ENCODE measurements around the gene MICU2. TPM values are rescaled to one million over a fixed set of nuclear protein-coding genes. Genes with fewer than 3 reads are reported as not detected.

MICU2 gene
- total and polyA plus RNA-seq, 12 donors, result 46.7 to 65.5 (median 59.5) TPM

GRCh38 chr13:21458451-21458812 is 145.5 kb downstream of the MICU2 start:
- DNase-seq, result peak; percentile 23 to 35
- TF ChIP-seq, protein P1, sequence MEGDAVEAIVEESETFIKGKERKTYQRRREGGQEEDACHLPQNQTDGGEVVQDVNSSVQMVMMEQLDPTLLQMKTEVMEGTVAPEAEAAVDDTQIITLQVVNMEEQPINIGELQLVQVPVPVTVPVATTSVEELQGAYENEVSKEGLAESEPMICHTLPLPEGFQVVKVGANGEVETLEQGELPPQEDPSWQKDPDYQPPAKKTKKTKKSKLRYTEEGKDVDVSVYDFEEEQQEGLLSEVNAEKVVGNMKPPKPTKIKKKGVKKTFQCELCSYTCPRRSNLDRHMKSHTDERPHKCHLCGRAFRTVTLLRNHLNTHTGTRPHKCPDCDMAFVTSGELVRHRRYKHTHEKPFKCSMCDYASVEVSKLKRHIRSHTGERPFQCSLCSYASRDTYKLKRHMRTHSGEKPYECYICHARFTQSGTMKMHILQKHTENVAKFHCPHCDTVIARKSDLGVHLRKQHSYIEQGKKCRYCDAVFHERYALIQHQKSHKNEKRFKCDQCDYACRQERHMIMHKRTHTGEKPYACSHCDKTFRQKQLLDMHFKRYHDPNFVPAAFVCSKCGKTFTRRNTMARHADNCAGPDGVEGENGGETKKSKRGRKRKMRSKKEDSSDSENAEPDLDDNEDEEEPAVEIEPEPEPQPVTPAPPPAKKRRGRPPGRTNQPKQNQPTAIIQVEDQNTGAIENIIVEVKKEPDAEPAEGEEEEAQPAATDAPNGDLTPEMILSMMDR (IDR thresholded peaks at IDR 0.05), result no peak
- intact Hi-C loops (cut with DNase I), result loop anchor here in 4 of 10 donors (2.0 to 5.0 kb wide), 2 partner anchors 24 to 161 kb away; no protein-coding TSS in a partner anchor

GRCh38 chr13:21453387-21454081 is 150.4 kb downstream of the MICU2 start:
- H3K36me3 ChIP-seq, result no peaks in the 10 kb centered on the region
- TF ChIP-seq, protein P1 (IDR thresholded peaks at IDR 0.05), result no peak
- ATAC-seq (no peak), DNase-seq (no peak)
- 96 to 99% methylated on average over 6 of the region's 6 CpGs for WGBS, 2 donors
- peaks cover 4 to 80% (median 17%) of the 10 kb centered on the region in 9 donors for H3K4me1 ChIP-seq
- no peak overlapping the region for H3K4me3 ChIP-seq
- H3K27me3 ChIP-seq, result no peaks in the 10 kb centered on the region
- intact Hi-C loops (cut with DNase I), result no loop called here
- peaks cover 0 to 17% (median 6%) of the 10 kb centered on the region in 11 donors for H3K9me3 ChIP-seq
- peak overlapping the region in 1 of 10 donors; percentile 81 for H3K27ac ChIP-seq

More at GRCh38 chr13:21458451-21458812, 145.5 kb downstream of the MICU2 start:
- Histone ChIP-seq H3K4me1 (peaks cover 4 to 43% (median 17%) of the 10 kb centered on the region in 9 donors), H3K27me3 (no peaks in the 10 kb centered on the region), H3K27ac (peak overlapping the region; percentile 81 to 99 (median 94)), H3K36me3 (no peaks in the 10 kb centered on the region), H3K9me3 (peaks cover 0 to 5% (median 0%) of the 10 kb centered on the region in 11 donors), H3K4me3 (peak overlapping the region; percentile 72 to 100 (median 96))
- peak in 4 of 8 donors; percentile 34 to 59 (median 36) for ATAC-seq
- 0% methylated on average over 16 of the region's 16 CpGs for WGBS, 2 donors

GRCh38 chr13:21450936-21451335 is 153.0 kb downstream of the MICU2 start:
- Histone ChIP-seq H3K4me3 (no peak overlapping the region), H3K9me3 (peaks cover 0 to 17% (median 6%) of the 10 kb centered on the region in 11 donors), H3K27me3 (no peaks in the 10 kb centered on the region), H3K4me1 (peaks cover 0 to 69% (median 0%) of the 10 kb centered on the region in 9 donors), H3K27ac (peak overlapping the region in 1 of 10 donors; percentile 52), H3K36me3 (no peaks in the 10 kb centered on the region)
- DNase-seq (no peak), ATAC-seq (no peak)
- TF ChIP-seq, protein P1 (IDR thresholded peaks at IDR 0.05), result no peak
- intact Hi-C loops (cut with DNase I), result no loop called here
- 89 to 92% methylated on average over 3 of the region's 3 CpGs for WGBS, 2 donors

DNA sequence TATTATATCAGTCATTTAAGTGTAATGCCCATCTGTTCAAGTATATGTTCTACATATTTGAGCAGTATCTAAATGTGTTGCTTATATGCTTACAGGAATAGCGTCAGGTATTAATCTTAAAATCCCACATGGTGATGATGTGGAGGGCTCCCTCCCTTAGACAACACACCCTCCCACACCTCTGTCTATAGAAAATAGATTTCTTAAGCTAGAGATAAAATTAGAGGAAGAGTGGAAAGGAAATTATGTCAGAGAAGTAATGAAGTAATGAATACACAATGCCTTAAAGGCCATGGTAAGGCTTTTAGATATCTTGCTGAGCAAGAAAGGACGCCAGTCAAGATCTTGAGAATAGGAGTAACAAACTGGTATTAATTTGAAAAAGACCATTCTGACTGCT is 157.3 kb downstream of the MICU2 start:
- no peak overlapping the region for H3K27ac ChIP-seq
- H3K27me3 ChIP-seq, result no peaks in the 10 kb centered on the region
- H3K4me3 ChIP-seq, result no peak overlapping the region
- TF ChIP-seq, protein P1 (IDR thresholded peaks at IDR 0.05), result no peak
- H3K9me3 ChIP-seq, result no peaks in the 10 kb centered on the region
- DNase-seq (no peak), ATAC-seq (no peak)
- intact Hi-C loops (cut with DNase I), result no loop called here
- 82 to 83% methylated on average over 2 of the region's 2 CpGs for WGBS, 2 donors
- peaks cover 0 to 58% (median 0%) of the 10 kb centered on the region in 9 donors for H3K4me1 ChIP-seq
- no peaks in the 10 kb centered on the region for H3K36me3 ChIP-seq

All from heart right ventricle (tissue), 16 donors.